ENCODE measurements around the gene MANSC1.

GRCh38 chr12:12364787-12365445 lies 14.9 kb upstream of the MANSC1 start:
- TF ChIP-seq POLR2A (IDR thresholded peaks at IDR 0.05; ENCODE audit: low read length) (no peak), GATA1 (IDR thresholded peaks at IDR 0.05; ENCODE audit: low read depth, low read length) (no peak)

Measured in erythroblast (primary cell).